Right cardiac atrium (tissue), 5 donors: Measurements from ENCODE around the gene DDX24. TPM values are rescaled to one million over a fixed set of nuclear protein-coding genes. Genes with fewer than 3 reads are reported as not detected.

ENCODE experiments used
- ATAC-seq, 2 donors: fragments of 200-7000 bp; cut with Tn5 transposase; one replicate each; pipeline versions ENCODE4 v1.8.0 to v1.9.1; 2020; ENCODE audit warnings: moderate library complexity in 2 of 2, mild to moderate bottlenecking in 1 of 2
- DNase-seq, 3 donors: peaks; one replicate each; pipeline ENCODE4 v3.0.0-alpha.2; 2020
- H3K27ac ChIP-seq: one replicate; pipeline ENCODE4 v1.5.1; 2013; ENCODE audit warnings: mild to moderate bottlenecking, low read length, control low read depth, moderate library complexity
- H3K27me3 ChIP-seq: one replicate; pipeline ENCODE4 v1.6.1; 2013; ENCODE audit not compliant: control insufficient read depth, insufficient read depth
- H3K4me1 ChIP-seq: one replicate; pipeline ENCODE4 v1.6.1; 2013; ENCODE audit warnings: low read length; ENCODE audit not compliant: control insufficient read depth, insufficient read depth
- H3K4me3 ChIP-seq: one replicate; pipeline ENCODE4 v1.5.1; 2013; ENCODE audit warnings: low read length, control low read depth
- H3K9me3 ChIP-seq: one replicate; pipeline ENCODE4 v1.6.1; 2013; ENCODE audit warnings: low read length; ENCODE audit not compliant: control insufficient read depth
- WGBS: extraction: QIAGEN DNeasy Blood & Tissue Kit; methylation state at CpG from one replicate; pipeline ENCODE4 v1.1.7; 2013; 5-methylcytosine and 5-hydroxymethylcytosine counted together
- intact Hi-C, 4 donors: fragments of 100-400 bp; cut with DNase I; formaldehyde crosslinking; loops; one replicate each; pipeline versions ENCODE4 v1.11.0 to v1.14.0; 2022 to 2023
- polyA plus RNA-seq: library from polyadenylated mRNA; stranded (reverse); fragments of 200-250 nt; gene quantifications from one replicate; pipeline ENCODE4 v1.2.3, GENCODE V29; 2013
- total RNA-seq, 4 donors: library from RNA; stranded (reverse); fragmentation: NEBNext Ultra II Directional; extraction: Animal tissue kit (Norgen Biotek cat#: 25700); gene quantifications; one replicate each; pipeline ENCODE4 v1.2.1, GENCODE V29; 2021
- donor health status: healthy with polysubstance abuse.
- donor health status: DM: no; HTN: yes; CAD: no.
- donor health status: DM: no; HTN: no; CAD: no.
- donor health status: DM: no; HTN: yes; CAD: no; lungs with severe emphysema.
- donor health status: DM: yes; HTN: yes; CAD: no.

DDX24 gene
- total and polyA plus RNA-seq, 5 donors, result 138 to 268 (median 255) TPM

GRCh38 chr14:94058128-94058673, 22.8 kb downstream of the DDX24 start:
- intact Hi-C loops, result no loop called here
- Histone ChIP-seq H3K4me3 (no peak overlapping the region), H3K4me1 (peaks cover 5% of the 10 kb centered on the region), H3K27me3 (no peaks in the 10 kb centered on the region), H3K9me3 (no peaks in the 10 kb centered on the region), H3K27ac (no peak overlapping the region)
- ATAC-seq (no peak), DNase-seq (no peak)
- 78% methylated on average over 1 of the region's 1 CpG for WGBS

DNA sequence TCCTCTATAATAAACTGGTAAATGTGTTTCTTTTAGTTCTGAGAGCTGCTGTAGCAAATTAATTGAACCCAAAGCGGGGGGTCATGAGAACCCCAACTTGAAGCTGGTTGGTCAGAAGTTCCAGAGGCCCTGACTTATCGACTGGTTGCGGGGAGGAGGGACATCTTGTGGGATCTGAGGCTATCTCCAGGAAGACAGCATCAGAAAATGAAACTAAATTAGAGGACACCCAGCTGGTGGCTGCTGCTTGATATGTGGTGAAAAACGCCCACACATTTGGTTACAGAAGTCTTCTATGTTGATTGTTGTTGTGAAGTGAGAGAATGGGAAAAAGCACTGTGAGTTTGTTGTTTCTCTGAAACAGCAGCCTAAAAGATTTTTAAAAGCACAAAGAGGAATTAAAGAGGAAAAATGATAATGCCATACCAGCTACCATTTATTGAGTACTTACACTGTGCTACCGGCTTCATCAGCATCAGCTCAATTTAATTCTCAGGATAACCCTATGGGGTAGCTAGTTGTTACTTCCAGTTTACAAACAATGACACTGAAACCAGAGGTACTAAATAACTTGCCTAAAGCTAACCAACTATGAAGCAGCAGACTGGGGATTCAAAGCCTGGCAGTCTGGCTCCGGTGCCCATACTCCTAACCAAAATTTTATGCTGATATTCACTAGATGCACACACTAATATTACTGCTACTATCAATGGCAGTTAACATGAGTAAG, 24.3 kb downstream of the DDX24 start:
- 72% methylated on average over 6 of the region's 6 CpGs for WGBS
- ATAC-seq, result no peak
- peaks cover 2% of the 10 kb centered on the region for H3K4me1 ChIP-seq
- no peak overlapping the region for H3K27ac ChIP-seq
- no peaks in the 10 kb centered on the region for H3K27me3 ChIP-seq
- no peak for DNase-seq
- intact Hi-C loops, result no loop called here
- no peak overlapping the region for H3K4me3 ChIP-seq
- no peaks in the 10 kb centered on the region for H3K9me3 ChIP-seq

GRCh38 chr14:94054936-94055335, 26.1 kb downstream of the DDX24 start:
- Histone ChIP-seq H3K27me3 (no peaks in the 10 kb centered on the region), H3K4me3 (no peak overlapping the region), H3K4me1 (no peaks in the 10 kb centered on the region), H3K27ac (no peak overlapping the region), H3K9me3 (no peaks in the 10 kb centered on the region)
- no peak for ATAC-seq
- intact Hi-C loops, result no loop called here
- 95% methylated on average over 7 of the region's 7 CpGs for WGBS
- DNase-seq, result no peak

GRCh38 chr14:94054401-94054800, 26.6 kb downstream of the DDX24 start:
- Histone ChIP-seq H3K9me3 (no peaks in the 10 kb centered on the region), H3K4me1 (no peaks in the 10 kb centered on the region), H3K27ac (no peak overlapping the region), H3K4me3 (no peak overlapping the region), H3K27me3 (no peaks in the 10 kb centered on the region)
- intact Hi-C loops, result no loop called here
- no peak for DNase-seq
- ATAC-seq, result no peak
- WGBS, result 98% methylated on average over 1 of the region's 1 CpG

DNA sequence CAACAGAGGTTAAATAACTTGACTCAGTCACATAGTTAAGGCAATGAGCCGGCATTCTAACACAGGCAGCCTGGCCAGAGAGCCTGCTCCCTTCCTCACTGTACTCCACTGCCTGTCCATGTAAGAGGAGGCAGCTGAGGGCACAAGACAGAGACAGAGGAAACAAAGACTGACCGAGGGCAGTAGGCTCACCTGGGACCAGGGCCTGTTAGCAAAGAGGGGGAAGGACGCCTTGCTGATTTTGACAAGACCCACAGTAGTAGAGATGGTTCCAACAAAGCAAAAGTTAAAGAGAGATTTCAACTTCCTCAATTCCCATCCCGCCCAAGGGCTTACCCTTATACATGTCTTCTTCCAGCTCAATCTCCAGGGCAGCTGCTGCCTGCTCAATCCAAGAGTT, 28.3 kb downstream of the DDX24 start:
- intact Hi-C loops, result no loop called here
- no peak overlapping the region for H3K27ac ChIP-seq
- H3K4me3 ChIP-seq, result no peak overlapping the region
- H3K9me3 ChIP-seq, result no peaks in the 10 kb centered on the region
- no peaks in the 10 kb centered on the region for H3K4me1 ChIP-seq
- ATAC-seq (no peak), DNase-seq (no peak)
- no peaks in the 10 kb centered on the region for H3K27me3 ChIP-seq
- 88% methylated on average over 4 of the region's 4 CpGs for WGBS

DNA sequence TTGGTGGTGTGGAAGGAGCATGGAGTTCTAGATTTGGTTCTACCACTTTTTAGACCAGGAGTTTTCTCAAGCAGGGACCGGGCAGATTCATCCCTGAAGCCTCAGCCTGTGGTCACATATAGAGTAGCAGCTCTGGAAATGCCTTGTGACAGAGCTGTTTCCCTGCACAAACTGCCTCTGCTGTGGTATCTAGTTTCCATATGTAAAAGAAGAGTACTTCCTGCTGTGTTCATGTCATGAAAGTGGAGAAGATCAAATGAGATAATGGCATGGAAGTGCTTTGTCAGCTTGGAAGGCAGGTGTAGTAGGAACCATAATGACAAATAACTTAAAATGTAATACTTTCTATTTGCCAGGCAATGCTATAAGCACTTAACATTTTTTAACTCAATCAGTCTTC, 28.8 kb downstream of the DDX24 start:
- ATAC-seq (no peak), DNase-seq (no peak)
- Histone ChIP-seq H3K4me1 (no peaks in the 10 kb centered on the region), H3K27ac (no peak overlapping the region), H3K4me3 (no peak overlapping the region), H3K9me3 (no peaks in the 10 kb centered on the region), H3K27me3 (no peaks in the 10 kb centered on the region)
- 88% methylated on average over 1 of the region's 1 CpG for WGBS
- intact Hi-C loops, result no loop called here

GRCh38 chr14:94051779-94052178, 29.2 kb downstream of the DDX24 start:
- ATAC-seq (no peak), DNase-seq (no peak)
- Histone ChIP-seq H3K27ac (no peak overlapping the region), H3K27me3 (no peaks in the 10 kb centered on the region), H3K4me3 (no peak overlapping the region), H3K4me1 (no peaks in the 10 kb centered on the region), H3K9me3 (no peaks in the 10 kb centered on the region)
- 78% methylated on average over 3 of the region's 3 CpGs for WGBS
- intact Hi-C loops, result no loop called here

- peak; percentile 10 to 31 for ATAC-seq
- intact Hi-C loops, result no loop called here
- peak in 1 of 3 donors; percentile 86 for DNase-seq
- H3K4me1 ChIP-seq, result no peaks in the 10 kb centered on the region
- no peaks in the 10 kb centered on the region for H3K9me3 ChIP-seq
- WGBS, result 43% methylated on average over 9 of the region's 9 CpGs
- H3K27me3 ChIP-seq, result no peaks in the 10 kb centered on the region
- H3K27ac ChIP-seq, result peak overlapping the region; percentile 12
- H3K4me3 ChIP-seq, result no peak overlapping the region
Observed at GRCh38 chr14:94051115-94051514, 29.9 kb downstream of the DDX24 start.

- DNase-seq (peak; percentile 72 to 87 (median 82)), ATAC-seq (peak; percentile 77 to 86)
- H3K27ac ChIP-seq, result peak overlapping the region; percentile 54
- H3K4me1 ChIP-seq, result no peaks in the 10 kb centered on the region
- H3K27me3 ChIP-seq, result no peaks in the 10 kb centered on the region
- no peak overlapping the region for H3K4me3 ChIP-seq
- intact Hi-C loops, result no loop called here
- 68% methylated on average over 6 of the region's 6 CpGs for WGBS
- H3K9me3 ChIP-seq, result no peaks in the 10 kb centered on the region
Observed at GRCh38 chr14:94050231-94050880, 30.6 kb downstream of the DDX24 start.

- no peak for DNase-seq
- Histone ChIP-seq H3K4me1 (no peaks in the 10 kb centered on the region), H3K4me3 (no peak overlapping the region), H3K9me3 (no peaks in the 10 kb centered on the region), H3K27me3 (no peaks in the 10 kb centered on the region), H3K27ac (no peak overlapping the region)
- 90% methylated on average over 2 of the region's 2 CpGs for WGBS
- no peak for ATAC-seq
- intact Hi-C loops, result no loop called here
Observed at GRCh38 chr14:94049625-94050023, 31.4 kb downstream of the DDX24 start.
